GM10266 (cell line): ENCODE data around the gene FBXW10.
"Not testable (repeated sequence)": the region's sequence is repeated elsewhere in the genome, so short reads cannot be mapped to it uniquely, and the experiment has no call there.

Experiments used
- DNase-seq: peaks from one replicate; pipeline ENCODE4 v3.0.0; 2012; ENCODE audit errors: extremely low spot score
- TF ChIP-seq, protein P1 (sequence below): IDR thresholded peaks from 2 replicates; pipeline ENCODE4 v1.5.1; 2012; ENCODE audit warnings: mild to moderate bottlenecking, low read depth; ENCODE audit not compliant: control insufficient read depth, insufficient read depth; ENCODE audit errors: missing control alignments

Gene FBXW10

DNA sequence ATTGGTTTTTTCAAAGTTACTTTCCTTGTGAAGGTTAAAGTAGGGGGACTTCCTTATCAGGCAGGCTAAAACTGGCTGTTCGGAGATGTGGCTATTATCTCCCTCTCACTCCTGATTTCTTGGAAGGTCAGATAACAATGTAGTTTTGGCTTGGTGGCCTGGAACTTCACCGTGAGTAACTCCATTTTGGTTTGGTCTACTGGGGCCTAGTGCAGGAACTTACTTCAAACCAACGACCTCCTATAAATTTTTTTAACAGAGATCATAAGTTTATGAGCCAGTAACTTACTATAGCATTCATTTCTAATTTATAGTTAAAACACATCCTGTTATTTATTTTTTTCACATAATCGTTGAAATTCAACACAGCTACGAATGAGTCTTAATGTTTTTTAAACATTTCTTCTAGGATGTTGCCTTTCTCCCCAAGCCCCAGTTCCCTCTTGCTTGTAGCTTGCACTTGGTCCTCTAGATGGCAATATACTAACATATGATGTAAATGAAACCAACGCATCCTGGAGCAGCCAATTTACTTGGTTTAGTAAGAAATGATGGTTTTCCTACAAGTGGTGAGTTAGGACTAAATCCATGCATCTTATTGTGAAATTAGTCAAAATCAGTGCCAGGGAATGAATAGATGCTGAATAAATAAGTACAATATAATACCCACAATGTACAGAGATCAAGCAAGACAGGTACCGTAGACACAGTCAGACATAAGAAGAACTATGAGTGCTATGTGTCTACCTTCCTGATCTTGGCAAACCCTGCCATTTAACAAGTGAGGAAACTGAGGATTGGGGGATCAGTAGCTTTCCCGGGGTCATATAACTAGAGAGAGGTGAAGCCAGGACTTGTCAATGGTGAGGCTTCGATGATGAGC, 72.9 kb downstream of the FBXW10 start:
- TF ChIP-seq, protein P1, sequence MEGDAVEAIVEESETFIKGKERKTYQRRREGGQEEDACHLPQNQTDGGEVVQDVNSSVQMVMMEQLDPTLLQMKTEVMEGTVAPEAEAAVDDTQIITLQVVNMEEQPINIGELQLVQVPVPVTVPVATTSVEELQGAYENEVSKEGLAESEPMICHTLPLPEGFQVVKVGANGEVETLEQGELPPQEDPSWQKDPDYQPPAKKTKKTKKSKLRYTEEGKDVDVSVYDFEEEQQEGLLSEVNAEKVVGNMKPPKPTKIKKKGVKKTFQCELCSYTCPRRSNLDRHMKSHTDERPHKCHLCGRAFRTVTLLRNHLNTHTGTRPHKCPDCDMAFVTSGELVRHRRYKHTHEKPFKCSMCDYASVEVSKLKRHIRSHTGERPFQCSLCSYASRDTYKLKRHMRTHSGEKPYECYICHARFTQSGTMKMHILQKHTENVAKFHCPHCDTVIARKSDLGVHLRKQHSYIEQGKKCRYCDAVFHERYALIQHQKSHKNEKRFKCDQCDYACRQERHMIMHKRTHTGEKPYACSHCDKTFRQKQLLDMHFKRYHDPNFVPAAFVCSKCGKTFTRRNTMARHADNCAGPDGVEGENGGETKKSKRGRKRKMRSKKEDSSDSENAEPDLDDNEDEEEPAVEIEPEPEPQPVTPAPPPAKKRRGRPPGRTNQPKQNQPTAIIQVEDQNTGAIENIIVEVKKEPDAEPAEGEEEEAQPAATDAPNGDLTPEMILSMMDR = peak; percentile 57
- not testable (repeated sequence) for DNase-seq

- DNase-seq = not testable (repeated sequence)
Measured at GRCh38 chr17:18821430-18821829, 77.6 kb downstream of the FBXW10 start.

DNA sequence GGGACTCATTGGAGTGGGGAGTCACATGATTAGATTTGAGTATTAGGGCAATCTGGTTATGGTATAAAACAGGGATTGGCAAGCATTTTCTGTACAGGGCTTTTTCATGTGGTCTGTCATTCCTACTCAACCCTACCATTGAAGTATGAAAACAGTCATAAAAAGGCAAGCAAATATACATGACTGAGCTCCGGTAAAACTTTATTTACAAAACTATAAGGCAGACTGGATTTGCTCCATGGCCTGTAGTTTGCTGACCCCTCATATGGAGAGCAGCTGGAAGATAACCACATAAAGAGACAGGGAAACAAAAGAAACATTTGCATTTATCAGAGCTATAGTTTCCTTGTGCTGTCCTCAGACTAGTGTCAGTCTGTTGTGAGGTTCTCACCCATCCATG, 83.8 kb downstream of the FBXW10 start:
- DNase-seq = not testable (repeated sequence)
